ENCODE results near the gene MSH2. TPM values are rescaled to one million over a fixed set of nuclear protein-coding genes. Genes with fewer than 3 reads are reported as not detected.

The MSH2 gene
- total and polyA plus RNA-seq, 2 donors (not counting 1 experiment from before 2014, with no cell fraction given), result 15.4 to 19.7 TPM

- Histone ChIP-seq H3K4me1 (ENCODE audit: control insufficient read depth, extremely low read depth, insufficient read depth, low read length) (peaks cover 10% of the 10 kb centered on the region), H3K9ac (ENCODE audit: insufficient read depth, low read length) (no peak overlapping the region), H4K20me1 (ENCODE audit: control insufficient read depth, extremely low read depth, insufficient read depth, low read length) (no peaks in the 10 kb centered on the region), H3K4me2 (ENCODE audit: extremely low read depth, insufficient read depth, low read length) (no peak overlapping the region), H3K27ac (ENCODE audit: insufficient read depth, low read length) (no peak overlapping the region), H2AFZ (ENCODE audit: low read length) (no peak overlapping the region), H3K9me3 (ENCODE audit: control insufficient read depth, insufficient read depth, low read depth, low read length) (no peaks in the 10 kb centered on the region), H3K79me2 (ENCODE audit: control insufficient read depth, insufficient read depth, low read length) (no peaks in the 10 kb centered on the region), H3K27me3 (ENCODE audit: control insufficient read depth, insufficient read depth, low read length) (no peaks in the 10 kb centered on the region), H3K4me3 (replicated peaks in 1 of 4; ENCODE audit: control extremely low read depth in 1 of 4, insufficient read depth in 1 of 4, low read depth in 3 of 4, low read length in 4 of 4) (no peak overlapping the region), H3K36me3 (ENCODE audit: control insufficient read depth, insufficient read depth, low read length) (no peaks in the 10 kb centered on the region)
- no peak for TF ChIP-seq EZH2 (IDR thresholded peaks at IDR 0.05; ENCODE audit: low read length, missing control alignments)
- TF ChIP-seq, protein P1, sequence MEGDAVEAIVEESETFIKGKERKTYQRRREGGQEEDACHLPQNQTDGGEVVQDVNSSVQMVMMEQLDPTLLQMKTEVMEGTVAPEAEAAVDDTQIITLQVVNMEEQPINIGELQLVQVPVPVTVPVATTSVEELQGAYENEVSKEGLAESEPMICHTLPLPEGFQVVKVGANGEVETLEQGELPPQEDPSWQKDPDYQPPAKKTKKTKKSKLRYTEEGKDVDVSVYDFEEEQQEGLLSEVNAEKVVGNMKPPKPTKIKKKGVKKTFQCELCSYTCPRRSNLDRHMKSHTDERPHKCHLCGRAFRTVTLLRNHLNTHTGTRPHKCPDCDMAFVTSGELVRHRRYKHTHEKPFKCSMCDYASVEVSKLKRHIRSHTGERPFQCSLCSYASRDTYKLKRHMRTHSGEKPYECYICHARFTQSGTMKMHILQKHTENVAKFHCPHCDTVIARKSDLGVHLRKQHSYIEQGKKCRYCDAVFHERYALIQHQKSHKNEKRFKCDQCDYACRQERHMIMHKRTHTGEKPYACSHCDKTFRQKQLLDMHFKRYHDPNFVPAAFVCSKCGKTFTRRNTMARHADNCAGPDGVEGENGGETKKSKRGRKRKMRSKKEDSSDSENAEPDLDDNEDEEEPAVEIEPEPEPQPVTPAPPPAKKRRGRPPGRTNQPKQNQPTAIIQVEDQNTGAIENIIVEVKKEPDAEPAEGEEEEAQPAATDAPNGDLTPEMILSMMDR (conservative IDR thresholded peaks at IDR 0.05 in 1 of 2, IDR thresholded peaks at IDR 0.05 in 1 of 2; ENCODE audit: low read depth in 1 of 2, low read length in 2 of 2), result no peak
- no peak for DNase-seq (ENCODE audit: low read depth in 2 of 2)
Observed at GRCh38 chr2:47530105-47530760, 127.3 kb downstream of the MSH2 start.

DNA sequence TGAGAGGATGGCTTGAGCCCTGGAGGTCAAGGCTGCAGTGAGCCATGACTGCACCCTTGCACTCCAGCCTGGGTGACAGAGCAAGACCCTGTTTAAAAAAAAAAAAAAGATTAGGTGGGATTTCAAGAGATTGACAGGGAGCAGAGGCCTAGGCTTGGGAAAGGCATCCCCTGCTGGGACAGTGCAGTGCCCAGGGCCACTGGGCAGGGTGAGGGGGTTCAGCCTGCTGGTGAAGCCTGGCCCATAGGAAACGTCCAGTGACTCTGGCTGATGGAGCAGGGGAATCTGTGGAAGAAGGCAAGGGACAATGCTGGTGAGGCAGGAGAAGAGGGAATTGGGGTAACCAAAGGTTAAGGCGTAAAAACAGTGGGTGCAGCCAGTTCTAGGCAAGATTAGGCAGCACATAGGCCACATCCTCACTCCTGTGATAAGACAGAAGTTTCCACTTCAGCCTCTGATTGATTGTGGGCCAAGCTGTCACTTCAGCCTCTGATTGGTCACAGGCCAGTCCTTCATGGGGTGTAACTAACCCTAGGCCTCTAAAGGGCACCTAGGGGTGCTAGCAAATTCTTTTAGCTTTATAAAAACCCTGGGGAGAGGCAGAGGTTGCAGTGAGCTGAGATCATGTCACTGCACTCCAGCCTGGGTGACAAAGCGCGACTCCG, 128.6 kb downstream of the MSH2 start:
- no peak for DNase-seq (ENCODE audit: low read depth in 2 of 2)
- TF ChIP-seq EZH2 (IDR thresholded peaks at IDR 0.05; ENCODE audit: low read length, missing control alignments), result no peak
- TF ChIP-seq, protein P1 (conservative IDR thresholded peaks at IDR 0.05 in 1 of 2, IDR thresholded peaks at IDR 0.05 in 1 of 2; ENCODE audit: low read depth in 1 of 2, low read length in 2 of 2), result no peak
- H3K9ac ChIP-seq (ENCODE audit: insufficient read depth, low read length), result no peak overlapping the region
- H3K4me3 ChIP-seq (replicated peaks in 1 of 4; ENCODE audit: control extremely low read depth in 1 of 4, insufficient read depth in 1 of 4, low read depth in 3 of 4, low read length in 4 of 4), result no peak overlapping the region
- H3K27ac ChIP-seq (ENCODE audit: insufficient read depth, low read length), result no peak overlapping the region
- no peak overlapping the region for H2AFZ ChIP-seq (ENCODE audit: low read length)
- H3K79me2 ChIP-seq (ENCODE audit: control insufficient read depth, insufficient read depth, low read length), result no peaks in the 10 kb centered on the region
- H3K4me2 ChIP-seq (ENCODE audit: extremely low read depth, insufficient read depth, low read length), result no peak overlapping the region
- H3K9me3 ChIP-seq (ENCODE audit: control insufficient read depth, insufficient read depth, low read depth, low read length), result no peaks in the 10 kb centered on the region
- H4K20me1 ChIP-seq (ENCODE audit: control insufficient read depth, extremely low read depth, insufficient read depth, low read length), result no peaks in the 10 kb centered on the region
- H3K27me3 ChIP-seq (ENCODE audit: control insufficient read depth, insufficient read depth, low read length), result no peaks in the 10 kb centered on the region
- H3K36me3 ChIP-seq (ENCODE audit: control insufficient read depth, insufficient read depth, low read length), result no peaks in the 10 kb centered on the region
- H3K4me1 ChIP-seq (ENCODE audit: control insufficient read depth, extremely low read depth, insufficient read depth, low read length), result peaks cover 17% of the 10 kb centered on the region

Other genes with a start within 250 kb of the MSH2 start
- gene STPG4, start 247.8 kb upstream of the MSH2 start, total RNA-seq, result 0.26 and 0.33 TPM in 2 replicates
- 0.05 TPM in 1 of 2 replicates, not detected in the other for gene STPG4, start 247.8 kb upstream of the MSH2 start, polyA plus RNA-seq
- gene CALM2, start 226.6 kb upstream of the MSH2 start, total RNA-seq, result 595 and 948 TPM in 2 replicates
- gene CALM2, start 226.6 kb upstream of the MSH2 start, polyA plus RNA-seq, result 2,264 and 2,853 TPM in 2 replicates
- 0.50 and 1.0 TPM in 2 replicates for gene EPCAM, start 33.8 kb upstream of the MSH2 start, total RNA-seq
- 0.23 and 0.34 TPM in 2 replicates for gene EPCAM, start 33.8 kb upstream of the MSH2 start, polyA plus RNA-seq
- under 0.01 and 0.26 TPM in 2 replicates for gene KCNK12, start 167.8 kb downstream of the MSH2 start, total RNA-seq
- 0.01 TPM in 1 of 2 replicates, not detected in the other for gene KCNK12, start 167.8 kb downstream of the MSH2 start, polyA plus RNA-seq